ENCODE measurements around the gene HOXA3.

DNA sequence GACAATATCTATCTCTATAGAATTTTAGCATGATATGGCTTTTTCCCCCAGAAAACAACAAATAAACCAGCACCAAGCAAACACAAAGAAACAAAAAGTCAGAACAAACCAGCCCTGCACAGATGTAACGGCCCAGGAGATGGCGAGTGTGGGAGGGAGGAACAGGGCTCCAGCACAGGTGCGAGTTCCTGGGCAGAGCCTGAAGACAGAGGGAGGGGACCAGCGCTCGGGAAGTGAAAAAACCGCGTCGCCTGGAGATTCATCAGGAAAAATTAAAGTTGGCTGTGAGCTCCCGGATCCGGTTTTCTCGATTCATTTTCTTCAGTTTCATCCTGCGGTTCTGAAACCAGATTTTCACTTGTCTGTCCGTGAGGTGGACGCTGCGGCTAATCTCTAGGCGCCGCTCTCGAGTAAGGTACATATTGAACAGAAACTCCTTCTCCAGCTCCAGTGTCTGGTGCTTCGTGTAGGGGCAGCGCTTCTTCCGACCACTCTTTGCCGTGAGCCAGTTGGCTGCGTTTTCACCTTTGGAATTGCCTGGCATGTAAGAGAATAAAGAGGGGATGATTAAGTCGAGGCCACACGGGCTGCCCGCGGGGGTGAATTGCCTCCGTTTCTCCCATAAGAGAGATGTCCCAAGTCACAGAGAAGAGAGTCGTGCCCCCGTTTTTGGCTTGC, 19.4 kb upstream of the HOXA3 start:
- TF ChIP-seq SNAI2 (CRISPR knock-in tag; IDR thresholded peaks at IDR 0.05) (no peak), ZNF70 (CRISPR knock-in tag; IDR thresholded peaks at IDR 0.05) (no peak), TOX (CRISPR knock-in tag; IDR thresholded peaks at IDR 0.05; ENCODE audit: borderline replicate concordance) (no peak), ZFP30 (CRISPR knock-in tag; IDR thresholded peaks at IDR 0.05) (no peak), ZC3H10 (CRISPR knock-in tag; IDR thresholded peaks at IDR 0.05) (no peak), ESRRG (CRISPR knock-in tag; IDR thresholded peaks at IDR 0.05) (no peak), BACH2 (CRISPR knock-in tag; IDR thresholded peaks at IDR 0.05; ENCODE audit: borderline replicate concordance) (no peak), TCF4 (CRISPR knock-in tag; IDR thresholded peaks at IDR 0.05; ENCODE audit: borderline replicate concordance) (no peak), ZNF565 (CRISPR knock-in tag; conservative IDR thresholded peaks at IDR 0.05; ENCODE audit: low read depth) (no peak)
- TF ChIP-seq, protein P1, sequence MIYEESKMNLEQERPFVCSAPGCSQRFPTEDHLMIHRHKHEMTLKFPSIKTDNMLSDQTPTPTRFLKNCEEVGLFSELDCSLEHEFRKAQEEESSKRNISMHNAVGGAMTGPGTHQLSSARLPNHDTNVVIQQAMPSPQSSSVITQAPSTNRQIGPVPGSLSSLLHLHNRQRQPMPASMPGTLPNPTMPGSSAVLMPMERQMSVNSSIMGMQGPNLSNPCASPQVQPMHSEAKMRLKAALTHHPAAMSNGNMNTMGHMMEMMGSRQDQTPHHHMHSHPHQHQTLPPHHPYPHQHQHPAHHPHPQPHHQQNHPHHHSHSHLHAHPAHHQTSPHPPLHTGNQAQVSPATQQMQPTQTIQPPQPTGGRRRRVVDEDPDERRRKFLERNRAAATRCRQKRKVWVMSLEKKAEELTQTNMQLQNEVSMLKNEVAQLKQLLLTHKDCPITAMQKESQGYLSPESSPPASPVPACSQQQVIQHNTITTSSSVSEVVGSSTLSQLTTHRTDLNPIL (CRISPR knock-in tag; IDR thresholded peaks at IDR 0.05; ENCODE audit: low read depth) = no peak
- TF ChIP-seq, protein P2, sequence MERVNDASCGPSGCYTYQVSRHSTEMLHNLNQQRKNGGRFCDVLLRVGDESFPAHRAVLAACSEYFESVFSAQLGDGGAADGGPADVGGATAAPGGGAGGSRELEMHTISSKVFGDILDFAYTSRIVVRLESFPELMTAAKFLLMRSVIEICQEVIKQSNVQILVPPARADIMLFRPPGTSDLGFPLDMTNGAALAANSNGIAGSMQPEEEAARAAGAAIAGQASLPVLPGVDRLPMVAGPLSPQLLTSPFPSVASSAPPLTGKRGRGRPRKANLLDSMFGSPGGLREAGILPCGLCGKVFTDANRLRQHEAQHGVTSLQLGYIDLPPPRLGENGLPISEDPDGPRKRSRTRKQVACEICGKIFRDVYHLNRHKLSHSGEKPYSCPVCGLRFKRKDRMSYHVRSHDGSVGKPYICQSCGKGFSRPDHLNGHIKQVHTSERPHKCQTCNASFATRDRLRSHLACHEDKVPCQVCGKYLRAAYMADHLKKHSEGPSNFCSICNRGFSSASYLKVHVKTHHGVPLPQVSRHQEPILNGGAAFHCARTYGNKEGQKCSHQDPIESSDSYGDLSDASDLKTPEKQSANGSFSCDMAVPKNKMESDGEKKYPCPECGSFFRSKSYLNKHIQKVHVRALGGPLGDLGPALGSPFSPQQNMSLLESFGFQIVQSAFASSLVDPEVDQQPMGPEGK (CRISPR knock-in tag; IDR thresholded peaks at IDR 0.05; ENCODE audit: borderline replicate concordance) = no peak
- TF ChIP-seq, protein P3, sequence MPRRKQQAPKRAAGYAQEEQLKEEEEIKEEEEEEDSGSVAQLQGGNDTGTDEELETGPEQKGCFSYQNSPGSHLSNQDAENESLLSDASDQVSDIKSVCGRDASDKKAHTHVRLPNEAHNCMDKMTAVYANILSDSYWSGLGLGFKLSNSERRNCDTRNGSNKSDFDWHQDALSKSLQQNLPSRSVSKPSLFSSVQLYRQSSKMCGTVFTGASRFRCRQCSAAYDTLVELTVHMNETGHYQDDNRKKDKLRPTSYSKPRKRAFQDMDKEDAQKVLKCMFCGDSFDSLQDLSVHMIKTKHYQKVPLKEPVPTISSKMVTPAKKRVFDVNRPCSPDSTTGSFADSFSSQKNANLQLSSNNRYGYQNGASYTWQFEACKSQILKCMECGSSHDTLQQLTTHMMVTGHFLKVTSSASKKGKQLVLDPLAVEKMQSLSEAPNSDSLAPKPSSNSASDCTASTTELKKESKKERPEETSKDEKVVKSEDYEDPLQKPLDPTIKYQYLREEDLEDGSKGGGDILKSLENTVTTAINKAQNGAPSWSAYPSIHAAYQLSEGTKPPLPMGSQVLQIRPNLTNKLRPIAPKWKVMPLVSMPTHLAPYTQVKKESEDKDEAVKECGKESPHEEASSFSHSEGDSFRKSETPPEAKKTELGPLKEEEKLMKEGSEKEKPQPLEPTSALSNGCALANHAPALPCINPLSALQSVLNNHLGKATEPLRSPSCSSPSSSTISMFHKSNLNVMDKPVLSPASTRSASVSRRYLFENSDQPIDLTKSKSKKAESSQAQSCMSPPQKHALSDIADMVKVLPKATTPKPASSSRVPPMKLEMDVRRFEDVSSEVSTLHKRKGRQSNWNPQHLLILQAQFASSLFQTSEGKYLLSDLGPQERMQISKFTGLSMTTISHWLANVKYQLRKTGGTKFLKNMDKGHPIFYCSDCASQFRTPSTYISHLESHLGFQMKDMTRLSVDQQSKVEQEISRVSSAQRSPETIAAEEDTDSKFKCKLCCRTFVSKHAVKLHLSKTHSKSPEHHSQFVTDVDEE (CRISPR knock-in tag; IDR thresholded peaks at IDR 0.05) = no peak
- TF ChIP-seq, protein P4, sequence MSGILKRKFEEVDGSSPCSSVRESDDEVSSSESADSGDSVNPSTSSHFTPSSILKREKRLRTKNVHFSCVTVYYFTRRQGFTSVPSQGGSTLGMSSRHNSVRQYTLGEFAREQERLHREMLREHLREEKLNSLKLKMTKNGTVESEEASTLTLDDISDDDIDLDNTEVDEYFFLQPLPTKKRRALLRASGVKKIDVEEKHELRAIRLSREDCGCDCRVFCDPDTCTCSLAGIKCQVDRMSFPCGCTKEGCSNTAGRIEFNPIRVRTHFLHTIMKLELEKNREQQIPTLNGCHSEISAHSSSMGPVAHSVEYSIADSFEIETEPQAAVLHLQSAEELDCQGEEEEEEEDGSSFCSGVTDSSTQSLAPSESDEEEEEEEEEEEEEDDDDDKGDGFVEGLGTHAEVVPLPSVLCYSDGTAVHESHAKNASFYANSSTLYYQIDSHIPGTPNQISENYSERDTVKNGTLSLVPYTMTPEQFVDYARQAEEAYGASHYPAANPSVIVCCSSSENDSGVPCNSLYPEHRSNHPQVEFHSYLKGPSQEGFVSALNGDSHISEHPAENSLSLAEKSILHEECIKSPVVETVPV (CRISPR knock-in tag; IDR thresholded peaks at IDR 0.05) = no peak
